A172 (cell line): ENCODE results near the gene MACROH2A1. TPM values are rescaled to one million over a fixed set of nuclear protein-coding genes. Genes with fewer than 3 reads are reported as not detected.
A peak's percentile ranks its signal among the peaks of the same experiment; 100 is the strongest.

ENCODE experiments used
- DNase-seq: peaks from one replicate; pipeline ENCODE4 v3.0.0-alpha.2; 2015; ENCODE audit warnings: low spot score
- total RNA-seq: library from RNA; depleted of rRNA; stranded (reverse); fragments of >200 nt; shearing (Covaris generic); gene quantifications from 2 replicates; pipeline ENCODE4 v1.2.3, GENCODE V29; 2014

The MACROH2A1 gene
- total RNA-seq, 1 experiment from 2014 or later, result 388 TPM

GRCh38 chr5:135319458-135319857 is 79.6 kb downstream of the MACROH2A1 start:
- no peak for DNase-seq

- no peak for DNase-seq
Measured at GRCh38 chr5:135318924-135319323, 80.1 kb downstream of the MACROH2A1 start.

- no peak for DNase-seq
Measured at GRCh38 chr5:135318037-135318436, 81.0 kb downstream of the MACROH2A1 start.

- DNase-seq, result no peak
Measured at GRCh38 chr5:135317286-135317685, 81.7 kb downstream of the MACROH2A1 start.

- DNase-seq, result no peak
Measured at GRCh38 chr5:135315386-135315785, 83.6 kb downstream of the MACROH2A1 start.

- no peak for DNase-seq
Measured at GRCh38 chr5:135313946-135314345, 85.1 kb downstream of the MACROH2A1 start.

GRCh38 chr5:135313405-135313804 is 85.6 kb downstream of the MACROH2A1 start:
- DNase-seq, result no peak

- no peak for DNase-seq
Measured at GRCh38 chr5:135312255-135312935, 86.6 kb downstream of the MACROH2A1 start.

- peak; percentile 34 for DNase-seq
Measured at GRCh38 chr5:135310328-135310989, 88.6 kb downstream of the MACROH2A1 start.

GRCh38 chr5:135309391-135310327 is 89.4 kb downstream of the MACROH2A1 start:
- DNase-seq, result no peak

GRCh38 chr5:135308752-135309151 is 90.3 kb downstream of the MACROH2A1 start:
- peak; percentile 62 for DNase-seq

- peak; percentile 67 for DNase-seq
Measured at GRCh38 chr5:135308245-135308644, 90.8 kb downstream of the MACROH2A1 start.

- no peak for DNase-seq
Measured at GRCh38 chr5:135307143-135307903, 91.7 kb downstream of the MACROH2A1 start.

GRCh38 chr5:135306557-135306956 is 92.5 kb downstream of the MACROH2A1 start:
- no peak for DNase-seq

- DNase-seq, result no peak
Measured at GRCh38 chr5:135304352-135305221, 94.4 kb downstream of the MACROH2A1 start.

- no peak for DNase-seq
Measured at GRCh38 chr5:135303582-135304173, 95.4 kb downstream of the MACROH2A1 start.

- DNase-seq, result no peak
Measured at GRCh38 chr5:135296900-135297816, 101.9 kb downstream of the MACROH2A1 start.

- no peak for DNase-seq
Measured at GRCh38 chr5:135295852-135296251, 103.2 kb downstream of the MACROH2A1 start.

GRCh38 chr5:135294793-135295192 is 104.2 kb downstream of the MACROH2A1 start:
- no peak for DNase-seq
